Astrocyte of the spinal cord (primary cell): ENCODE data around the gene TEX14.

ENCODE experiments used
- DNase-seq: peaks from one replicate; pipeline ENCODE4 v3.0.0; 2011; ENCODE audit warnings: low read depth, low spot score
- H3K4me3 ChIP-seq: 2 replicates; pipeline ENCODE4 v1.5.1; 2011; ENCODE audit warnings: low read depth, mild to moderate bottlenecking, low read length, moderate library complexity
- CTCF ChIP-seq: IDR thresholded peaks from 2 replicates; pipeline ENCODE4 v1.5.1; 2012; ENCODE audit warnings: low read depth, mild to moderate bottlenecking, low read length, inconsistent platforms
- in situ Hi-C: cut with HindIII; loops from 2 replicates; pipeline ENCODE4 v1.10.0; 2017; ENCODE audit warnings: low sequenced_read_pairs

TEX14 gene

GRCh38 chr17:58606934-58607333, 84.9 kb downstream of the TEX14 start:
- in situ Hi-C loops = no loop called here
- no peak for TF ChIP-seq CTCF
- no peak for DNase-seq
- H3K4me3 ChIP-seq = no peak overlapping the region

GRCh38 chr17:58605986-58606385, 85.9 kb downstream of the TEX14 start:
- DNase-seq = no peak
- in situ Hi-C loops = no loop called here
- no peak for TF ChIP-seq CTCF
- H3K4me3 ChIP-seq = no peak overlapping the region

- no peak for TF ChIP-seq CTCF
- in situ Hi-C loops = no loop called here
- DNase-seq = no peak
- no peak overlapping the region for H3K4me3 ChIP-seq
Observed at GRCh38 chr17:58605470-58605869, 86.4 kb downstream of the TEX14 start.

- TF ChIP-seq CTCF = no peak
- in situ Hi-C loops = no loop called here
- no peak overlapping the region for H3K4me3 ChIP-seq
- no peak for DNase-seq
Observed at GRCh38 chr17:58601976-58602375, 89.9 kb downstream of the TEX14 start.

- no peak for DNase-seq
- in situ Hi-C loops = no loop called here
- TF ChIP-seq CTCF = no peak
- H3K4me3 ChIP-seq = no peak overlapping the region
Observed at GRCh38 chr17:58597371-58597770, 94.5 kb downstream of the TEX14 start.

GRCh38 chr17:58595194-58595792, 96.6 kb downstream of the TEX14 start:
- DNase-seq = no peak
- in situ Hi-C loops = no loop called here
- H3K4me3 ChIP-seq = no peak overlapping the region
- TF ChIP-seq CTCF = no peak

GRCh38 chr17:58593123-58593522, 98.7 kb downstream of the TEX14 start:
- H3K4me3 ChIP-seq = no peak overlapping the region
- DNase-seq = no peak
- TF ChIP-seq CTCF = no peak
- in situ Hi-C loops = no loop called here
